HG02885 (cell line): ENCODE data around the gene CHMP4B.
A peak's percentile ranks its signal among the peaks of the same experiment; 100 is the strongest.

Experiments used
- ATAC-seq: cut with Tn5 transposase; IDR thresholded peaks from one replicate; pipeline ENCODE4 v1.9.1; 2021; ENCODE audit warnings: mild to moderate bottlenecking; ENCODE audit not compliant: unreplicated experiment, poor library complexity

Gene CHMP4B

DNA sequence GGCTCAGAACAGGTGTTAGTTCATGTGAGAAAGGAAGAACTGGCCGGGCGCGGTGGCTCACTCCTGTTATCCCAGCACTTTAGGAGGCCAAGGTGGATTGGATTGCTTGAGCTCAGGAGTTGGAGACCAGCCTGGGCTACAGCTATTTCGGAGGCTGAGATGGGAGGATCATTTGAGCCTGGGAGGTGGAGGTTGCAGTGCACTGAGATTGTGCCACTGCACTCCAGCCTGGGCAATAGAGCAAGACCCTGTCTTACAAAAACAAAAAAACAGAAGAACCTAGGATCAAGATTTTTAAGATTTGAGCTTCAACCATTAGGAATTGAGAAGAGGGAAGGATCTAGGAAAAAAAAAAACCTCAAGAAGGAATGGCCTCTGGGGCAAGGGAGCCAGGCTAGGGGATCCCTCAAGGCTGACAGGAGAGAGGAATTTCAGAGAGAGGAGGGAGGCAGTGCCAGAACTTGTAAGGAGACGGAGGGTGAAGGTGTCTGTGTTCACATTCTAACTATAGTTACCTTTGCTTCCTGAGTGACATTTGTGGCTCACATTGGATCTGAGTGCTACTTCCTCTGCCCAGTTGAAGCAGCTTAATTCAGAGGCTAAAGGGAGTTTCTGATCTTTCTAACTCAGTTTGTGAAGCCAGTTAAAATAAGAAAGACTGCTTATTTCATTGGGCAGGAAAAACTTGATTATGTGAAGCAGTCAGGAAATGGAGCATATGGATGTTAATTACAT is 26.1 kb downstream of the CHMP4B start:
- ATAC-seq, result no peak

DNA sequence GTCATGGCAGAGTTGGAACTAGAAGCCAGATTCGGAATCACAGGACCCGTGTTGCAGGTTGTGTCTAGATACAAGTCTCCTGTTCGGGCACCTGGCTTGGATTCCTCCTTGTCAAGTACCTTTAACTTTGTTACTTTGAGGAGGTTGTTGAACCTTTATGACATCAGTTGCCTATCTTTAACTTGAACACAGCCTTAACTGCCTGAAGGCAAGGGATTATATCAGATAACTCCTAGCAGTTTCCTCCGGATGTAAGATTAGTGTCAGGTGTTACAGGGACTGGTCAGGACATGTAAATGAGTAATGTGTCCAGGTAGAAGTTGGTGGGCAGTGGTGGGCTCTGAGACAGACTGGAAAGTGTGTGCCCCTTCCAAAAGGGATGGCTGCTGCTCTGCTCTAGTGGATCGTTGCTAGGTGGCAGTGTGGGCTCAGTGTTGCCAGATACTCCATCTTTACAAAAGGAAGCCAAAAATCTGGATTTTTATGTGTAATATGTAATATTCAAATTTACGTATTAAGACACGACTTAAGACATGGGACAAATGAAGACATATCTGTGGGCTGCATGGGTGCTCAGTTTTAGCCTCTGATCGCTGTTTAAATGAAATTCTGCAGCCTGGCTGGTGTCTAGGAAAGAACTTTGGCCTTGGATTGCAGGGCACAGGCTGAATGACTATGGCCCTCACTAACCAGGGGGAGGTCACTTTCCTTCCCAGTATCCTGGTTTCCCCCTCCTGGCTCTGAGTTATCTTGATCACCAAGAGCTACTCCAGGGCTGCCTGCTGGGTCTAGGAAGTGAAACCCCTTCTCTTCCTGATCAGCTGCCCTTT is 27.1 kb downstream of the CHMP4B start:
- no peak for ATAC-seq

DNA sequence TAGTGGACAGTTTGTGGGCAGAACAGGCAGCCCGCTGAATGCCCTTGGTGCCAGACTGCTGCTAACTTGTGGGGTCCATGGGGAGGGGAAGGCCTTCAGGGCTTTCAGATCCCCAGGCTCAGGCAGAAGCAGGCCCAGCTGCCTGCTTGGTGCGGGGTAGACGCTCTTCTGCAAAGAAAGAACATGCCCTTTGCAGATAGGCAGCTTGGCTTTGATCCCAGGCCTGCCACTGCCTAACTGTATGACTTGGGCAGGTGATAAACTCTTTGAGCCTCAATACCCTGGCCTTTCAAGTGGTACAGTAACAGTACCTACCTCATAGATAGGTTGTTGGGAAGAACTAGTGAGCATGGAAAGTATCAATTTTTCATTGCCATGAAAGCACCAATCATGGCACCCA is 28.4 kb downstream of the CHMP4B start:
- ATAC-seq, result no peak

GRCh38 chr20:33840160-33840559 is 29.0 kb downstream of the CHMP4B start:
- no peak for ATAC-seq

DNA sequence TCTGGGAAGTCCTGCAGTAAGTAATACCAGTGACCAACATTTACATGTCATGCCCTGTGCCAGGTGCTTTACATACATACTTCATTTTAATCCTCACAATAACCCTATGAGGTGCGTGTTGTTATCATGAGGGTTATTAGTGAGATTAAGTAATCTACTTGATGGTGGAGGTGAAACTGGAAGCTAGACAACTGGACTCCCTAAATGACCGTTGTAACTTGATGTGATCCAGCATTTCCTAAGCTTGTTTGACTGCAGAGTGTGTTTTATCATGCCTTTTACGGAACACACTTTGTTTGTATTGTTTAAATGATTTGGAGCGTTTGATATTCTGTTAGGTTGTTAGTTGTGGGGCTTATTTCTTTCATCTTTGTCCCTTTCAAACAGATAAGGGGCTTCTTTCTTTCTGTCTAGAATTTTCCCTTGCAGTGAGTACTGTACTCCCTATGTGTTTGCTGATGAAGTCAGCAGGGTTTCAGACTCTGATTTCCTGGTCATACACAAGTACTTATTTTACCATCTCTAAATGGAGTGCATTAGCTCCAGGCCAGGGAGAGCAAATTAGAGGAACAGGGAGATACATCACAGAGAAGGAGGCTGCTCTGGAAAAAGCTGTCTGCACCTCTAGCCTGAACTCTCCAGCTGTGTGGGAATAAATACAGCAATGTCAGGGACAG is 29.7 kb downstream of the CHMP4B start:
- ATAC-seq, result no peak

- ATAC-seq, result no peak
These were observed 30.3 kb downstream of the CHMP4B start for GRCh38 chr20:33841436-33841799.

GRCh38 chr20:33842346-33842745 is 31.2 kb downstream of the CHMP4B start:
- no peak for ATAC-seq

GRCh38 chr20:33843050-33843449 is 31.9 kb downstream of the CHMP4B start:
- ATAC-seq, result no peak

- peak; percentile 66 for ATAC-seq
These were observed 32.7 kb downstream of the CHMP4B start for GRCh38 chr20:33843854-33844253.

DNA sequence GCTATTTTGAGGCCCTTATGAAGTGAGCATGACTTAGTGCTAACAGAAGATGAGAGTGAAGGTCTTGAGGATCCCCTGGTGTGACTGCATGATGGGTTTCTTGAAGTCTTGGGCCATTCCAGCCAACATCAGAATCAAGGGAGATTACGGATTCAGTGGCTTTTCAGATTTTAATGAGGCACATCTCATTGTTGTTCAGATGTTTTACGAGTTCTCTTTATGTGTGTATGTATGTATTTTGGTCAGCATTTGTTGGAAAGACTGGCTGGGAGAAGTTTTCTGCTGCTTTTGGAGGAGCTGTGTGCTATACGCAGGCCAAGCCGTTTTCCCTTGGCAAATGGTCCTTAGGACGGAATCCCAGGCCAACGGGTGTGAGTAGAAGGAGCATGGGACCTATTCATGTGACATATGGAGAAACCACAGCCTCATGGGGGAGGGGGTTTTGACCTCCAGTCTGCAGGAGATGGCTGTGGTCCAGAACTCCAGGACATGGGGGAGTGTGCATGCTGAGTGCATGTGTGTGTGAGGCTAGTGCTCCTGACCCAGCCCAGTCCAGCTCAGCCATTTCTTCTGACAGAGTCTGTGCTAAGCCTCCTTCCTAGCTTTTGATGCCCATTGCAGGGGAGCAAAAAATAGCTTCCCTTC is 35.3 kb downstream of the CHMP4B start:
- ATAC-seq, result no peak

DNA sequence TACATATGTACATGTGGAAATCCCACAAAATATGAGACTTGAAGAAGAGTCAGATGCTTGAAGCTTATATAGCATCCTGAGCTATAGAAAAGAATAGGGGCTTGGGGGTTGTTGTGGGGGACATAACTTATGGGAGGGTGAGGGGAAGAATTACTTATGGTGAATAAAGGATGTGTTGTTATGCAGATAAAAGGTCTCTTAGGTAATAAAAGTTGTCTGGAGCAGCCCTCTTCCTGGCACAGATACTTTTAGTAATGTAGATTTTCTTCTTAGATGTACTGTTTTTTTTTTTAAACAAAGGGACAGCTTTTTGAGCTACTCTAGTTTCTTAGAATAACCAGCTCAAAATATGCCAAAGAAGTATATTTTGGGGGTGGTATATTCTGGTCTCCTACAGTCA is 35.9 kb downstream of the CHMP4B start:
- no peak for ATAC-seq

DNA sequence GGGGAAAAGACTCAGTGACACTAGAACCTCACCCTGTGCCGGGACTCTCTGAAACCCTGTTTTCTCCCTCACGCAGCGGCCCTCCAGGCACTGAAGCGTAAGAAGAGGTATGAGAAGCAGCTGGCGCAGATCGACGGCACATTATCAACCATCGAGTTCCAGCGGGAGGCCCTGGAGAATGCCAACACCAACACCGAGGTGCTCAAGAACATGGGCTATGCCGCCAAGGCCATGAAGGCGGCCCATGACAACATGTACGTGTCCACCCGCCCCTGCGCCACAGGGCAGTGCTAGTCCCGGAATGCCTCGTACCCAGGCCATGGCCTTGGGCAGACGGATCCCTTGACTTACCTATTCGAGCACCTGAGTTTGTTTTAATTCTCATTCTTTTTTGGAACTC is 37.2 kb downstream of the CHMP4B start:
- no peak for ATAC-seq

- no peak for ATAC-seq
These were observed 39.0 kb downstream of the CHMP4B start for GRCh38 chr20:33850159-33850558.

GRCh38 chr20:33851842-33852466 is 40.8 kb downstream of the CHMP4B start:
- no peak for ATAC-seq

DNA sequence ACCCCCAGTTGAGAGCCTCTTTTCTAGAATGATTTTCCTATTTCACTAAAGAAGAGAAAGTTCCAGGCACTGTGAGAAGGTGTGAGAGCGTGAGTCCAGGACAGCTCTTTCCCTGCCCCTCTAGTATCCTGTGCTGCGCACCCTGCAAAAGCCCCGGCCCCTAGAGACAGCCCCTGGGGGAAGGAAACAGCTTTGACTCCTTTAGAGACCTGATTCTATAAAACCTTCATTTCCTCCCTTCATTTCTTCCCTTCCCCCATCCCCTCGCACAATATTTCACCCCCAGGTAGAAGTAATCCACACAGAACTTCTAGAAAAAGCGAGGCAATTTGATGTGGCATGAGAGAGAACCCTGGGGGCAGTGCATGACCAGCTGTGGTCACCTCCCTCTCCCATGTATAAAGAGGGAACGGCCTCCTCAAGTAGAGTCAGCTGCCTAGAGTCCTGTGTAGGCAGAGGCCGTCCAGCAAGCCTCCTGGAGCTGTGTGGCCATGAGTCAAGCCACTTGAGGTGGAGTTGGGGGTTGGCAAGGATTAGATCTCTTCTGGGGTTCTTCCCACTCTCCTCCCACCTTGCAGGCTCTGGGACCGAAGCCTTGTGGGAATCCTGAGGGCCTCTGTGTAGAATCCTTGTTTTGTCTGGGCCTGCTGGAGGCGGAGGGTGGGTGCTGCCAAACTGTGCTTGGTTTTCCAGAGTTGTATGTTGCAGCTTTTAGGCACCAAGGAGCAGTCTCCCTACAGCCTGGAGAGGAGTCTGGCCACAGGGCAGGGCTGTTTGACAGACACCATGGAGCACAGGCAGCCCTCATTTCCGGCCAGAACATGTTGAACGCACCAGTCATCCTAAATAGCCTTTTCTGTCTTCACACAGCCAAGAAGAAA is 41.7 kb downstream of the CHMP4B start:
- ATAC-seq, result no peak

DNA sequence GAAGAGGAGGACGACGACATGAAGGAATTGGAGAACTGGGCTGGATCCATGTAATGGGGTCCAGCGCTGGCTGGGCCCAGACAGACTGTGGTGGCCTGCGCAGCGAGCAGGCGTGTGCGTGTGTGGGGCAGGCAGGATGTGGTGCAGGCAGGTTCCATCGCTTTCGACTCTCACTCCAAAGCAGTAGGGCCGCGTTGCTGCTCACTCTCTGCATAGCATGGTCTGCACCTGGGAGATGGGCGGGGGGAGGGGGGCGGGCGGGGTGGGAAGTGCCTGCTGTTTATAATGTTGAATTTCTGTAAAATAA is 42.3 kb downstream of the CHMP4B start:
- ATAC-seq, result no peak

GRCh38 chr20:33857722-33858563 is 46.8 kb downstream of the CHMP4B start:
- ATAC-seq, result no peak

GRCh38 chr20:33858666-33859065 is 47.5 kb downstream of the CHMP4B start:
- ATAC-seq, result no peak
